Astrocyte (in vitro differentiated cells and primary cell): Measurements from ENCODE around the gene MKI67.

Experiments
- EZH2 ChIP-seq: IDR thresholded peaks from 2 replicates; pipeline ENCODE4 v1.6.1; 2012; ENCODE audit warnings: mild to moderate bottlenecking, low read length, inconsistent platforms; ENCODE audit not compliant: insufficient read depth
- TF ChIP-seq, protein P1 (sequence below): IDR thresholded peaks from 2 replicates; pipeline ENCODE4 v1.5.1; 2011; ENCODE audit warnings: low read depth, mild to moderate bottlenecking, inconsistent platforms, low read length, moderate library complexity; ENCODE audit not compliant: insufficient read depth

DNA sequence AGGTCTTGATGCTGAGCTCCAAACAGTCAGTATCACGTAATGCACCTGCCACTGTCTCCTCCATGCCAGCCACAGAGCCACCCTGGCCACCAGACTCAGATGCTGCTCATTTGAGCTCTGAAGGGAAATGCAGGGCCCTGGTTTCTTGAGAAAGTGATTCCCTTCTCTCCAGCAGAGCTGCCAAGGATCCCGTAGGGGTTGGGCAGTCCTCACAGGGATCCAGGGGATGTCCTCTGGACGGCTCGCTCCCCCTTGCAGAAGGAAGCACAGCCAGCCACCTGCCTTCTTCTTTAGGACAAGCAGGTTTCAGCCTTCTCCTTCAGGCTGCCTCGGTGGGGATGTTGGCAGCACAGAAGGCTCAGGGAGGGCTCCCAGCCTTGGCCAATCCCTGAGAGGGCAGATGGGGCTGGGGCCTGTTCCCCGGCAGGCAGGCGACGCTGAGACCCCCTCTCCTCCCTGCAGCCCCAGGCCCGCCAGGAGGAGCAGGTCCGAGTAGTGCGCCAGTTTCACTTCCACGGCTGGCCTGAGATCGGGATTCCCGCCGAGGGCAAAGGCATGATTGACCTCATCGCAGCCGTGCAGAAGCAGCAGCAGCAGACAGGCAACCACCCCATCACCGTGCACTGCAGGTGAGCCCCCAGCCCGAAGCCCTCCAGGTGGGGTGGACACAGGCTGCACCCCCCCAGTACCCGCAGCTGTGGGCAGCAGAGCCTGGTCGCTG, 48.9 kb downstream of the MKI67 start:
- TF ChIP-seq, protein P1, sequence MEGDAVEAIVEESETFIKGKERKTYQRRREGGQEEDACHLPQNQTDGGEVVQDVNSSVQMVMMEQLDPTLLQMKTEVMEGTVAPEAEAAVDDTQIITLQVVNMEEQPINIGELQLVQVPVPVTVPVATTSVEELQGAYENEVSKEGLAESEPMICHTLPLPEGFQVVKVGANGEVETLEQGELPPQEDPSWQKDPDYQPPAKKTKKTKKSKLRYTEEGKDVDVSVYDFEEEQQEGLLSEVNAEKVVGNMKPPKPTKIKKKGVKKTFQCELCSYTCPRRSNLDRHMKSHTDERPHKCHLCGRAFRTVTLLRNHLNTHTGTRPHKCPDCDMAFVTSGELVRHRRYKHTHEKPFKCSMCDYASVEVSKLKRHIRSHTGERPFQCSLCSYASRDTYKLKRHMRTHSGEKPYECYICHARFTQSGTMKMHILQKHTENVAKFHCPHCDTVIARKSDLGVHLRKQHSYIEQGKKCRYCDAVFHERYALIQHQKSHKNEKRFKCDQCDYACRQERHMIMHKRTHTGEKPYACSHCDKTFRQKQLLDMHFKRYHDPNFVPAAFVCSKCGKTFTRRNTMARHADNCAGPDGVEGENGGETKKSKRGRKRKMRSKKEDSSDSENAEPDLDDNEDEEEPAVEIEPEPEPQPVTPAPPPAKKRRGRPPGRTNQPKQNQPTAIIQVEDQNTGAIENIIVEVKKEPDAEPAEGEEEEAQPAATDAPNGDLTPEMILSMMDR = no peak
- no peak for TF ChIP-seq EZH2
